Erythroblast (primary cell): ENCODE measurements around the gene PEG3.

Experiments
- GATA1 ChIP-seq: IDR thresholded peaks from 2 replicates; pipeline ENCODE4 v1.6.1; 2011; ENCODE audit warnings: low read depth, mild to moderate bottlenecking, control low read depth, low read length, moderate library complexity
- POLR2A ChIP-seq: IDR thresholded peaks from 2 replicates; pipeline ENCODE4 v1.6.1; 2011; ENCODE audit warnings: mild to moderate bottlenecking, low read length

- TF ChIP-seq POLR2A (no peak), GATA1 (no peak)
Observed at GRCh38 chr19:56874530-56874929, 34.0 kb upstream of the PEG3 start.
